GM21367 (cell line): ENCODE measurements around the gene GNGT2.

Experiments
- ATAC-seq: cut with Tn5 transposase; IDR thresholded peaks from one replicate; pipeline ENCODE4 v1.9.1; 2021; ENCODE audit not compliant: unreplicated experiment

The GNGT2 gene

GRCh38 chr17:49229805-49230600 lies 19.6 kb upstream of the GNGT2 start:
- ATAC-seq = no peak

- no peak for ATAC-seq
These were observed 18.9 kb upstream of the GNGT2 start for GRCh38 chr17:49229076-49229804.

GRCh38 chr17:49227436-49228261 lies 17.3 kb upstream of the GNGT2 start:
- no peak for ATAC-seq

GRCh38 chr17:49226771-49227435 lies 16.5 kb upstream of the GNGT2 start:
- ATAC-seq = no peak

- ATAC-seq = no peak
These were observed 15.3 kb upstream of the GNGT2 start for GRCh38 chr17:49225554-49226236.

- ATAC-seq = no peak
These were observed 14.6 kb upstream of the GNGT2 start for GRCh38 chr17:49224997-49225337.

- ATAC-seq = no peak
These were observed 14.0 kb upstream of the GNGT2 start for GRCh38 chr17:49224198-49224996.

GRCh38 chr17:49223517-49224197 lies 13.3 kb upstream of the GNGT2 start:
- ATAC-seq = no peak

GRCh38 chr17:49223168-49223516 lies 12.8 kb upstream of the GNGT2 start:
- ATAC-seq = no peak

- ATAC-seq = no peak
These were observed 9.6 kb upstream of the GNGT2 start for GRCh38 chr17:49219987-49220386.

- ATAC-seq = no peak
These were observed 8.9 kb upstream of the GNGT2 start for GRCh38 chr17:49218941-49219913.

GRCh38 chr17:49217651-49218413 lies 7.5 kb upstream of the GNGT2 start:
- peak; percentile 42 for ATAC-seq

- ATAC-seq = no peak
These were observed 6.7 kb upstream of the GNGT2 start for GRCh38 chr17:49216953-49217650.

- no peak for ATAC-seq
These were observed 6.1 kb upstream of the GNGT2 start for GRCh38 chr17:49216482-49216881.

GRCh38 chr17:49214676-49215360 lies 4.4 kb upstream of the GNGT2 start:
- ATAC-seq = no peak

GRCh38 chr17:49213847-49214246 lies 3.5 kb upstream of the GNGT2 start:
- no peak for ATAC-seq
